ENCODE results near the gene PDE4A. TPM values are rescaled to one million over a fixed set of nuclear protein-coding genes. Genes with fewer than 3 reads are reported as not detected.

Gene PDE4A
- total and polyA plus RNA-seq, 2 of the 8 experiments (the other 6 are each of a cell fraction or from before 2014, with no cell fraction given): 2.0 to 4.4 TPM

DNA sequence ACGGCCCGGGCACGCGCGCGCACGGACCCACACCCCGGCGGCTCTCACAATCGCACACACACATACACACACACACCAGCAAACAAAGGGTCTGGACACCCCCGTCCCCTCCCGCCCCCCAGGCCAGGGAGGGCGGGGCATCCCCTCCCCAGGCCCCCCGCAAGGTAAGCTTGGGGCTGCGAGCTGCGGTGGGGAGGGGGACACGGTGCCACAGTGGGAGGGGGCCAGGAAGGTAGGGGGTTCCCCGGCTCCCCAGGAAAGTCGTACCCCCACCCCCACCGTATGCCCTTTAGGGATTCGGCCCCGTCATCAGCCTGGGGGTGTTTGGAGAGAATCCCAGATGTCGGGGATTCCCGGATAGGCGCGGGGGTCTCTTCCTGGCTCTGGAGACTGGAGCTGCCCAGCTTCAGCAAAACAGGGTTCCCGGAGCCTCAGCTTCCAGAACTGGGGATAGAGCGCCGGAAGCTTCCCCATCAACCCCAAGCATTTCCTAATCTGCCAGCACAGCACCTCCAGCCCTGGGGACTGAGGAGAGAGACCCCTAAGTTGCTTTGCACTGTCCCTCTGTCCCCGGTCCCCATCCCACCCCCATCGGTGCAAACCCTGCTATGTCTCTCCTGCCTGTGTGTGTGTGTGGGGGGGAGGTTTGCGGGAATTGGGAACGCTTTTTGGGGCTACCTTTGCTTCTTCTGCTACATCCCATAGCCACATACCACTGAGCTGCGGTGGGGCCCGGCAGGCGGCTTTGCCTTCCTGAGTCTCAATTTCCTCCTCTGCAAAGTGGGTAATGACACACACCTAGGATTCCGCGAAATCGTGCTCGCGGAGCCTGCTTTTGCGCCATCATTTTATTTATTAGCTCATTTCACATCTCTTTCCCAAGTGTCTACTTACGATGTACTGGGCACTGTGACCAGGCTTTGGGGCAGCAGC, 15.2 kb upstream of the PDE4A start:
- Histone ChIP-seq H4K91ac (replicated peaks; ENCODE audit: insufficient read length, low read length) (no peak overlapping the region), H3K23me2 (ENCODE audit: low read depth, low read length) (peaks cover 17% of the 10 kb centered on the region), H3K36me3 (ENCODE audit: control insufficient read depth in 2 of 4, insufficient read depth in 4 of 4, low read length in 3 of 4) (no peaks in the 10 kb centered on the region; a peak in 1 of 8 replicates), H3K9ac (replicated peaks in 1 of 4; ENCODE audit: extremely low read depth in 1 of 4, low read depth in 3 of 4, low read length in 3 of 4) (peak overlapping the region in 2 of 4 experiments; percentile 42 to 54; a peak in 2 of 7 replicates), H4K5ac (ENCODE audit: insufficient read length, low read depth, low read length) (peak overlapping the region; percentile 20), H2BK5ac (ENCODE audit: low read depth, low read length) (no peak overlapping the region), H2BK12ac (ENCODE audit: low read depth, low read length) (no peak overlapping the region), H3K18ac (ENCODE audit: extremely low read depth, low read length) (no peak overlapping the region; the same call in 1 of the 2 replicates), H3K79me2 (ENCODE audit: control insufficient read depth in 1 of 2, insufficient read depth in 2 of 2, low read length in 2 of 2) (peaks cover 17 to 32% of the 10 kb centered on the region in 2 experiments), H2AFZ (ENCODE audit: low read length) (peak overlapping the region; percentile 27; the same call in 1 of the 2 replicates), H3K4me2 (ENCODE audit: insufficient read depth in 1 of 2, low read depth in 2 of 2, low read length in 2 of 2) (peak overlapping the region; percentile 53 to 98), H3K23ac (ENCODE audit: insufficient read length) (no peak overlapping the region), H4K20me1 (replicated peaks in 1 of 2; ENCODE audit: control insufficient read depth in 1 of 2, insufficient read depth in 2 of 2, low read length in 2 of 2) (peaks cover 0 to 8% of the 10 kb centered on the region in 2 experiments), H3K27ac (ENCODE audit: low read depth, low read length) (no peak overlapping the region), H3K14ac (ENCODE audit: insufficient read length) (no peak overlapping the region), H3K56ac (replicated peaks; ENCODE audit: insufficient read length, low read depth, low read length) (no peak overlapping the region), H3K4me3 (ENCODE audit: extremely low read depth in 1 of 4, insufficient read depth in 2 of 4, low read depth in 3 of 4, low read length in 4 of 4) (peak overlapping the region; percentile 41 to 98 (median 98)), H3K4ac (replicated peaks; ENCODE audit: insufficient read length, low read depth, low read length) (no peak overlapping the region), H3K4me1 (replicated peaks in 1 of 4; ENCODE audit: control insufficient read depth in 3 of 4, insufficient read depth in 4 of 4, low read length in 3 of 4) (peaks cover 3 to 8% (median 5%) of the 10 kb centered on the region in 4 experiments; a peak in 5 of 7 replicates), H3K27me3 (replicated peaks in 1 of 4; ENCODE audit: control insufficient read depth in 3 of 4, extremely low read depth in 1 of 4, insufficient read depth in 3 of 4, low read length in 3 of 4) (peaks cover 3 to 15% (median 9%) of the 10 kb centered on the region in 4 experiments; a peak in 5 of 7 replicates), H2BK20ac (ENCODE audit: low read length) (no peak overlapping the region), H2BK120ac (replicated peaks; ENCODE audit: low read depth, low read length) (peak overlapping the region; percentile 33), H4K8ac (ENCODE audit: extremely low read depth, insufficient read depth, low read length) (no peak overlapping the region; the same call in none of the 2 replicates), H3K9me3 (ENCODE audit: insufficient read depth in 2 of 2, low read depth in 1 of 2, low read length in 1 of 2) (no peaks in the 10 kb centered on the region), H2BK15ac (ENCODE audit: low read length) (no peak overlapping the region), H3K79me1 (ENCODE audit: low read depth, low read length) (peaks cover 5% of the 10 kb centered on the region), H2AK5ac (ENCODE audit: low read depth, low read length) (no peak overlapping the region)
- WGBS, 2 experiments (ENCODE audit: extremely low coverage in 1 of 2, insufficient coverage in 1 of 2, insufficient read length in 1 of 2, insufficient replicate concordance in 2 of 2, low coverage in 1 of 2, low lambda C conversion rate in 2 of 2, missing lambda C conversion rate in 1 of 2): 34% methylated on average over 19 of the region's 43 CpGs; no CpG with 5 or more reads in 1 of the 2 experiments
- FAIRE-seq (no peak), DNase-seq (ENCODE audit: low read depth in 1 of 2, low spot score in 2 of 2) (no peak)
- peak; percentile 19; the same call in 1 of the 2 replicates for TF ChIP-seq SUZ12 (IDR thresholded peaks at IDR 0.05; ENCODE audit: low read length)
- TF ChIP-seq TCF12 (IDR thresholded peaks at IDR 0.05; ENCODE audit: low read depth, low read length): no peak
- peak; percentile 0 for TF ChIP-seq KDM4A (IDR thresholded peaks at IDR 0.05; ENCODE audit: low read depth, low read length, severe bottlenecking)
- peak; percentile 14 for TF ChIP-seq EZH2 (IDR thresholded peaks at IDR 0.05; ENCODE audit: low read depth, low read length, severe bottlenecking)
- 0 out of 2 replicates have a peak, but pooled peaks have one; percentile 20 for TF ChIP-seq GABPA (IDR thresholded peaks at IDR 0.05; ENCODE audit: borderline replicate concordance, insufficient read depth, low read length)
- no peak for TF ChIP-seq HDAC6 (IDR thresholded peaks at IDR 0.05; ENCODE audit: low read depth, low read length)
- POLR2A ChIA-PET (ENCODE audit: partially characterized antibody): interaction anchor here (0.7 to 5.9 kb wide), 8 partner anchors 9 to 98 kb away, joined by 3 to 33 read pairs (median 4); partner anchors contain the start of gene KEAP1
- CTCF ChIA-PET (ENCODE audit: partially characterized antibody): interaction anchor here (0.6 to 10.5 kb wide), 25 partner anchors 10 to 835 kb away, joined by 3 to 172 read pairs (median 4); partner anchors contain the start of genes ICAM1, ICAM4 and PDE4A

Measured in H1 (cell line).